Measurements from ENCODE around the gene SPIN2A. TPM values are rescaled to one million over a fixed set of nuclear protein-coding genes. Genes with fewer than 3 reads are reported as not detected.
"Not testable (repeated sequence)": the region's sequence is repeated elsewhere in the genome, so short reads cannot be mapped to it uniquely, and the experiment has no call there.

Gene SPIN2A
- total RNA-seq, 1 donor from 2014 or later, result 0.24 TPM

- not testable (repeated sequence) for DNase-seq (ENCODE audit: low spot score)
Measured at GRCh38 chrX:57102918-57103317, 34.3 kb downstream of the SPIN2A start.

Other genes with a start within 250 kb of the SPIN2A start
- 10.1 TPM for gene SPIN3, start 141.9 kb downstream of the SPIN2A start, total RNA-seq (ENCODE audit: insufficient read depth, low replicate concordance)
- gene SPIN2B, start 15.8 kb downstream of the SPIN2A start, total RNA-seq (ENCODE audit: insufficient read depth, low replicate concordance), result 4.8 TPM
- 2.9 TPM for gene FAAH2, start 149.3 kb upstream of the SPIN2A start, total RNA-seq (ENCODE audit: insufficient read depth, low replicate concordance)

All from umbilical cord (tissue), 2 donors.